Glutamatergic neuron (in vitro differentiated cells): Measurements from ENCODE around the gene NLGN4Y. TPM values are rescaled to one million over a fixed set of nuclear protein-coding genes. Genes with fewer than 3 reads are reported as not detected.

Experiments used
- DNase-seq: peaks from one replicate; pipeline ENCODE4 v3.0.0; 2022
- H3K27ac Mint-ChIP-seq: one replicate; pipeline ENCODE4 v1.8.0; 2020; ENCODE audit warnings: mild to moderate bottlenecking, mixed read lengths, inconsistent platforms; ENCODE audit not compliant: unreplicated experiment
- H3K27me3 Mint-ChIP-seq: one replicate; pipeline ENCODE4 v1.8.0; 2020; ENCODE audit warnings: mild to moderate bottlenecking, moderate library complexity, mixed read lengths, inconsistent platforms; ENCODE audit not compliant: unreplicated experiment
- H3K36me3 Mint-ChIP-seq: one replicate; pipeline ENCODE4 v1.8.0; 2020; ENCODE audit warnings: mild to moderate bottlenecking, mixed read lengths, inconsistent platforms; ENCODE audit not compliant: unreplicated experiment
- H3K4me1 Mint-ChIP-seq: one replicate; pipeline ENCODE4 v1.8.0; 2020; ENCODE audit warnings: mild to moderate bottlenecking, low read depth, mixed read lengths, inconsistent platforms; ENCODE audit not compliant: unreplicated experiment
- H3K4me3 Mint-ChIP-seq: one replicate; pipeline ENCODE4 v1.8.0; 2020; ENCODE audit warnings: mild to moderate bottlenecking, mixed read lengths, inconsistent platforms; ENCODE audit not compliant: unreplicated experiment
- H3K9me3 Mint-ChIP-seq: one replicate; pipeline ENCODE4 v1.8.0; 2020; ENCODE audit warnings: mild to moderate bottlenecking, moderate library complexity, mixed read lengths, inconsistent platforms; ENCODE audit not compliant: unreplicated experiment
- total RNA-seq: library from RNA; stranded (reverse); fragmentation: NEBNext Ultra II Directional; extraction: Animal tissue kit (Norgen Biotek cat#: 25700); gene quantifications from one replicate; pipeline ENCODE4 v1.2.1, GENCODE V29; 2021; ENCODE audit not compliant: unreplicated experiment
- TF ChIP-seq, protein P1 (sequence below): fragments of 200-600 bp; sonication (generic); IDR thresholded peaks from one replicate; pipeline ENCODE4 v1.5.0; 2021; ENCODE audit not compliant: partially characterized antibody, unreplicated experiment

The NLGN4Y gene
- total RNA-seq, 1 donor from 2014 or later: 16.5 TPM

DNA sequence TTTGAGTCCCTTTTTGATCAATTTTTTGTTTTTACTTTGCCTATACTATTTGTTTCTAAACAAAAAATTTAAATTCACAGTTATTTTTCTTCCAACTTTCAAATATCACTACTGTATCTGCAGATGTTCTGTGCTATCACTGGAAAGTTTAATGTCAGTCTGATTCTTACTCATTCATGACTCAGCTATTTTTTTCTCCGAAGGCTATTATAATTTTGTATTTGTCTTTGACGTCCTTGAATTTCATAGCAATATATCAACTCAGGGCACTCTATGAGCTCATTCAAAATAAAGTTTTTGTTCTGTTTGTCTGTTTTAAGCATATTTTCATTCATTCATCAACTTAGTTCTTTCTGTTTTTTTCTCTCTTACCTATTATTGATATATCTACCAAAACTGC lies 273.7 kb downstream of the NLGN4Y start:
- Mint-ChIP-seq H3K9me3 (no peaks in the 10 kb centered on the region), H3K27me3 (no peaks in the 10 kb centered on the region), H3K4me3 (no peak overlapping the region), H3K4me1 (no peaks in the 10 kb centered on the region), H3K36me3 (no peaks in the 10 kb centered on the region), H3K27ac (no peak overlapping the region)
- TF ChIP-seq, protein P1, sequence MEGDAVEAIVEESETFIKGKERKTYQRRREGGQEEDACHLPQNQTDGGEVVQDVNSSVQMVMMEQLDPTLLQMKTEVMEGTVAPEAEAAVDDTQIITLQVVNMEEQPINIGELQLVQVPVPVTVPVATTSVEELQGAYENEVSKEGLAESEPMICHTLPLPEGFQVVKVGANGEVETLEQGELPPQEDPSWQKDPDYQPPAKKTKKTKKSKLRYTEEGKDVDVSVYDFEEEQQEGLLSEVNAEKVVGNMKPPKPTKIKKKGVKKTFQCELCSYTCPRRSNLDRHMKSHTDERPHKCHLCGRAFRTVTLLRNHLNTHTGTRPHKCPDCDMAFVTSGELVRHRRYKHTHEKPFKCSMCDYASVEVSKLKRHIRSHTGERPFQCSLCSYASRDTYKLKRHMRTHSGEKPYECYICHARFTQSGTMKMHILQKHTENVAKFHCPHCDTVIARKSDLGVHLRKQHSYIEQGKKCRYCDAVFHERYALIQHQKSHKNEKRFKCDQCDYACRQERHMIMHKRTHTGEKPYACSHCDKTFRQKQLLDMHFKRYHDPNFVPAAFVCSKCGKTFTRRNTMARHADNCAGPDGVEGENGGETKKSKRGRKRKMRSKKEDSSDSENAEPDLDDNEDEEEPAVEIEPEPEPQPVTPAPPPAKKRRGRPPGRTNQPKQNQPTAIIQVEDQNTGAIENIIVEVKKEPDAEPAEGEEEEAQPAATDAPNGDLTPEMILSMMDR: no peak
- DNase-seq: no peak

DNA sequence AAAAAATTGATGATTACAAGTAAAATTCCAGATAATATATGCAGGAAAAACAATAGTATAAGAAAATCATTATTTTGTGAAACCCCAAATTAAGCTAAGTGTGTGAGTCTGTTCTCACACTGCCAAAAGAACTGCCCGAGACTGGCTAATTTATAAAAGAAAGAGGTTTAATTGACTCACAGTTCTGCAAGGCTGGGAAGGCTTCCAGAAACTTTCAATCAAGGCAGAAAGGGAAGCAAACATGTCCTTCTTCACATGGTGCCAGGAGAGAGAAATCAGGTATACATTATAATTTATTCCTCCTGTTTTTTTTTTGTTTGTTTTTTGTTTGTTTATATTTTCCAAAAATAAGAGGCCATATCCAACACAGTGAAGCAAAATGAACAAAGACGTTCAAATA lies 276.8 kb downstream of the NLGN4Y start:
- H3K4me1 Mint-ChIP-seq: no peaks in the 10 kb centered on the region
- no peak for DNase-seq
- TF ChIP-seq, protein P1: no peak
- peaks cover 2% of the 10 kb centered on the region for H3K27me3 Mint-ChIP-seq
- H3K9me3 Mint-ChIP-seq: no peaks in the 10 kb centered on the region
- no peak overlapping the region for H3K4me3 Mint-ChIP-seq
- H3K27ac Mint-ChIP-seq: no peak overlapping the region
- no peaks in the 10 kb centered on the region for H3K36me3 Mint-ChIP-seq

DNA sequence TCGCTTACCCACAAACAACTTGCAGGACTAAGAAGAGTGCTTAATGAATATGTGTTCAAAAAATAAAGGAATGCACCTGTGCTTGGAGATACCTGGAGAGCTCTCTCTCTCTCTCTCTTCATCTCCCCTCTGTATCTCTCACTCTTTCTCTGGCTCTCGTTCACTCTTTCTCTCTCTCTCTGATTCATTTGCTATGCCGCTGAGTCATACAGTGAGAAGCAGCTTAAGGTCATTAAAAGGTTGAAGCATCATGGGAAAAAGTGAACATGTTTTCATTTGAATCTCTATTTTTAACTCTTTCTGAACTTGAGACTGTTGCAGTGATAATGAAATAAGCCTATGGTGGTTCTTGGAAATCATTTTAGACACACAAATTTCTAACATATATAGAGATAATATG lies 277.8 kb downstream of the NLGN4Y start:
- Mint-ChIP-seq H3K4me3 (no peak overlapping the region), H3K27ac (no peak overlapping the region), H3K36me3 (no peaks in the 10 kb centered on the region), H3K27me3 (peaks cover 2% of the 10 kb centered on the region), H3K9me3 (no peaks in the 10 kb centered on the region), H3K4me1 (no peaks in the 10 kb centered on the region)
- TF ChIP-seq, protein P1: no peak
- no peak for DNase-seq

DNA sequence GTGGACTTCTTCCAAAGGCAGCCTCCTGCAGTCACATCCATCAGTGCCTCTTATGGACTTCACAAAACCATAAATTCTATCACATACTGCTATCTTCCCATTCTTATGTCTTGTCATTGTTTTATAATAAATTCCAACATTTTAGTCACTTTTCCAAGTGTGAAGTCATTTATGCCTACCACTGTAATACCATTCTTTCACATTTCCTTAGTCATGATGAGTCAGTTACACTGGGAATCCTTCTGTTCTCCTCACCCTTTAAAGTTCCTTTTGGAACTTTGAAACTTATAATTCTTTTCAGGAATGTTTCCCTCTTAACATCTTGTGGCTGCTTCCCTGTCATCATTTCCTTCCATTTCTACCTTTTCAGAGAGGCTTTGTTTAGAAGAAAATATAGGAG lies 279.7 kb downstream of the NLGN4Y start:
- Mint-ChIP-seq H3K36me3 (no peaks in the 10 kb centered on the region), H3K27ac (no peak overlapping the region), H3K4me3 (no peak overlapping the region), H3K9me3 (no peaks in the 10 kb centered on the region), H3K27me3 (peaks cover 2% of the 10 kb centered on the region), H3K4me1 (no peaks in the 10 kb centered on the region)
- TF ChIP-seq, protein P1: no peak
- DNase-seq: no peak

DNA sequence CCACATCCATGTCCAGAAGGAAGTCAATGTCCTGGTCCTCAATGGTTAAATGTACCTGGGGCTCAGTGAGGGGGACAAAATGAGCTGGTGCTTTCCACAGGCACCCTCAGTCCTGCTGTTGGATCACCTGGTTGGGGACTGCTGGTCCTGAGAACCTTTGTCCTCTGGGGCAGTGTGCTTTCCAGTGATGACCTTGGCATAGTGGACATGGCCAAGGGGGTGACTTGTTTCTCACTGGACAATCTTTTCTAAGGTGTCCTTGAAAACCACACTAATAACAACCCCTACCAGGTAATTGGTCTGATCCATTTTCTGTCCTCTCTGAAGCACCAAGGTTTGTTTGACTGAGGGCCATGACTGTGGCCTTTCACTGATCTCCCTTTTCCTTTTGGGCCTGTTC lies 294.1 kb downstream of the NLGN4Y start:
- Mint-ChIP-seq H3K36me3 (no peaks in the 10 kb centered on the region), H3K27ac (no peak overlapping the region), H3K27me3 (no peaks in the 10 kb centered on the region), H3K9me3 (no peaks in the 10 kb centered on the region), H3K4me1 (no peaks in the 10 kb centered on the region), H3K4me3 (no peak overlapping the region)
- TF ChIP-seq, protein P1: no peak
- no peak for DNase-seq
